H9 (cell line): Measurements from ENCODE around the gene HIRA. TPM values are rescaled to one million over a fixed set of nuclear protein-coding genes. Genes with fewer than 3 reads are reported as not detected.

Source experiments
- DNase-seq: peaks from one replicate; pipeline ENCODE4 v3.0.0-alpha.2; 2017
- H2AFZ ChIP-seq: one replicate; pipeline ENCODE4 v1.6.1; 2013; ENCODE audit warnings: mild to moderate bottlenecking, low read length, control low read depth, moderate library complexity
- H2AK5ac ChIP-seq: 2 replicates; pipeline ENCODE4 v1.6.1; 2013; ENCODE audit warnings: low read length, control low read depth, mixed read lengths; ENCODE audit not compliant: insufficient read length
- H2BK120ac ChIP-seq: one replicate; pipeline ENCODE4 v1.6.1; 2013; ENCODE audit warnings: low read depth, mild to moderate bottlenecking, low read length, control low read depth, inconsistent platforms; ENCODE audit not compliant: poor library complexity, severe bottlenecking
- H2BK12ac ChIP-seq: 2 replicates; pipeline ENCODE4 v1.6.1; 2013; ENCODE audit warnings: low read length, control low read depth, mixed read lengths, low read depth; ENCODE audit not compliant: insufficient read length
- H2BK15ac ChIP-seq: 2 replicates; pipeline ENCODE4 v1.6.1; 2013; ENCODE audit warnings: low read depth, low read length, control low read depth
- H2BK20ac ChIP-seq: one replicate; pipeline ENCODE4 v1.6.1; 2013; ENCODE audit warnings: low read depth, mild to moderate bottlenecking, low read length, control low read depth, inconsistent platforms; ENCODE audit not compliant: poor library complexity, severe bottlenecking
- H2BK5ac ChIP-seq: 2 replicates; pipeline ENCODE4 v1.6.1; 2013; ENCODE audit warnings: low read length, control low read depth, mixed read lengths; ENCODE audit not compliant: insufficient read length
- H3K14ac ChIP-seq: 2 replicates; pipeline ENCODE4 v1.6.1; 2013; ENCODE audit warnings: low read length, control low read depth; ENCODE audit not compliant: insufficient read depth
- H3K18ac ChIP-seq: 2 replicates; pipeline ENCODE4 v1.6.1; 2013; ENCODE audit warnings: low read depth, mild to moderate bottlenecking, mixed read lengths, low read length, control low read depth; ENCODE audit not compliant: insufficient read length
- H3K23ac ChIP-seq: 2 replicates; pipeline ENCODE4 v1.6.1; 2013; ENCODE audit warnings: low read length, control low read depth, mixed read lengths, low read depth; ENCODE audit not compliant: insufficient read length
- H3K23me2 ChIP-seq: 2 replicates; pipeline ENCODE4 v1.6.1; 2013; ENCODE audit warnings: low read depth, mild to moderate bottlenecking, mixed read lengths, low read length, control low read depth; ENCODE audit not compliant: insufficient read length, poor library complexity, severe bottlenecking
- H3K27ac ChIP-seq: 2 replicates; pipeline ENCODE4 v1.5.1; 2013; ENCODE audit warnings: low read length, control low read depth, mixed read lengths, low read depth; ENCODE audit not compliant: insufficient read length
- H3K27me3 ChIP-seq: 2 replicates; pipeline ENCODE4 v1.6.1; 2013; ENCODE audit warnings: low read length, control low read depth, inconsistent platforms; ENCODE audit not compliant: insufficient read depth
- H3K4ac ChIP-seq: 2 replicates; pipeline ENCODE4 v1.6.1; 2013; ENCODE audit warnings: low read depth, mild to moderate bottlenecking, control low read depth, inconsistent platforms, low read length, moderate library complexity
- H3K4me1 ChIP-seq: 2 replicates; pipeline ENCODE4 v1.6.1; 2013; ENCODE audit warnings: low read length, control low read depth, inconsistent platforms; ENCODE audit not compliant: insufficient read depth
- H3K4me2 ChIP-seq: 2 replicates; pipeline ENCODE4 v1.6.1; 2013; ENCODE audit warnings: low read length, control low read depth, mixed read lengths; ENCODE audit not compliant: insufficient read length, insufficient read depth
- H3K56ac ChIP-seq: 2 replicates; pipeline ENCODE4 v1.6.1; 2013; ENCODE audit warnings: low read depth, mild to moderate bottlenecking, mixed read lengths, low read length, control low read depth; ENCODE audit not compliant: insufficient read length
- H3K79me1 ChIP-seq: 2 replicates; pipeline ENCODE4 v1.6.1; 2013; ENCODE audit warnings: low read depth, mild to moderate bottlenecking, moderate library complexity, low read length, control low read depth, inconsistent platforms; ENCODE audit not compliant: insufficient read depth, poor library complexity, severe bottlenecking
- H3K79me2 ChIP-seq: 2 replicates; pipeline ENCODE4 v1.6.1; 2013; ENCODE audit warnings: low read length, control low read depth, inconsistent platforms; ENCODE audit not compliant: insufficient read depth
- H3K9ac ChIP-seq: 2 replicates; pipeline ENCODE4 v1.6.1; 2013; ENCODE audit warnings: low read length, control low read depth, mixed read lengths; ENCODE audit not compliant: insufficient read length; ENCODE audit errors: extremely low read depth
- H3K9me3 ChIP-seq: one replicate; pipeline ENCODE4 v1.6.1; 2013; ENCODE audit warnings: low read depth, low read length, inconsistent platforms; ENCODE audit not compliant: control insufficient read depth
- H3T11ph ChIP-seq: one replicate; pipeline ENCODE4 v1.6.1; 2013; ENCODE audit warnings: mild to moderate bottlenecking, low read length, control low read depth, inconsistent platforms
- H4K20me1 ChIP-seq: one replicate; pipeline ENCODE4 v1.6.1; 2013; ENCODE audit not compliant: control insufficient read depth, insufficient read length, insufficient read depth
- H4K5ac ChIP-seq: 2 replicates; pipeline ENCODE4 v1.6.1; 2013; ENCODE audit warnings: low read depth, mild to moderate bottlenecking, mixed read lengths, low read length, control low read depth; ENCODE audit not compliant: insufficient read length
- H4K8ac ChIP-seq: replicated peaks from 2 replicates; pipeline ENCODE4 v1.6.1; 2013; ENCODE audit warnings: low read length, control low read depth, mixed read lengths, low read depth; ENCODE audit not compliant: insufficient read length
- H4K91ac ChIP-seq: 2 replicates; pipeline ENCODE4 v1.6.1; 2013; ENCODE audit warnings: low read depth, mild to moderate bottlenecking, moderate library complexity, mixed read lengths, low read length, control low read depth; ENCODE audit not compliant: insufficient read length
- H3K27ac Mint-ChIP-seq, 3 experiments: 2 replicates in 2 of 3; 3 replicates in 1 of 3; pipeline ENCODE4 v1.8.0; 2020 to 2021; ENCODE audit warnings: mixed read lengths in 3 of 3, mild to moderate bottlenecking in 1 of 3, moderate library complexity in 1 of 3
- H3K27me3 Mint-ChIP-seq: 2 replicates; pipeline ENCODE4 v1.8.0; 2021; ENCODE audit warnings: low read depth, mild to moderate bottlenecking, moderate library complexity, mixed read lengths
- H3K36me3 Mint-ChIP-seq, 3 experiments: 2 replicates in 2 of 3; 3 replicates in 1 of 3; pipeline ENCODE4 v1.8.0; 2020 to 2021; ENCODE audit warnings: low read depth in 3 of 3, mixed read lengths in 3 of 3; ENCODE audit not compliant: insufficient read depth in 1 of 3
- H3K4me1 Mint-ChIP-seq, 2 experiments: 2 replicates each; pipeline ENCODE4 v1.8.0; 2020; ENCODE audit warnings: mixed read lengths in 2 of 2
- H3K4me3 Mint-ChIP-seq, 2 experiments: 2 replicates in 1 of 2; 3 replicates in 1 of 2; pipeline ENCODE4 v1.8.0; 2020 to 2021; ENCODE audit warnings: mild to moderate bottlenecking in 2 of 2, mixed read lengths in 2 of 2, moderate library complexity in 1 of 2
- H3K9me3 Mint-ChIP-seq, 2 experiments: 2 replicates in 1 of 2; 3 replicates in 1 of 2; pipeline ENCODE4 v1.8.0; 2020; ENCODE audit warnings: mild to moderate bottlenecking in 2 of 2, mixed read lengths in 2 of 2, moderate library complexity in 1 of 2
- WGBS: extraction: QIAGEN DNeasy Blood & Tissue Kit; methylation state at CpG from one replicate; pipeline ENCODE4 v1.1.7; 2013; ENCODE audit warnings: missing lambda C conversion rate, low lambda C conversion rate, mixed read lengths; ENCODE audit not compliant: insufficient read length; ENCODE audit errors: extremely low coverage; 5-methylcytosine and 5-hydroxymethylcytosine counted together
- total RNA-seq: library from RNA; stranded (reverse); gene quantifications from 2 replicates; pipeline ENCODE4 v1.2.1, GENCODE V29; 2021
- TF ChIP-seq, protein P1 (sequence below): fragments of 200-600 bp; sonication (generic); conservative IDR thresholded peaks from 3 replicates; pipeline ENCODE4 v1.8.0; 2021; ENCODE audit warnings: antibody characterized with exemption, mild to moderate bottlenecking

Gene HIRA
- total RNA-seq, 1 experiment from 2014 or later = 51.9 TPM

DNA sequence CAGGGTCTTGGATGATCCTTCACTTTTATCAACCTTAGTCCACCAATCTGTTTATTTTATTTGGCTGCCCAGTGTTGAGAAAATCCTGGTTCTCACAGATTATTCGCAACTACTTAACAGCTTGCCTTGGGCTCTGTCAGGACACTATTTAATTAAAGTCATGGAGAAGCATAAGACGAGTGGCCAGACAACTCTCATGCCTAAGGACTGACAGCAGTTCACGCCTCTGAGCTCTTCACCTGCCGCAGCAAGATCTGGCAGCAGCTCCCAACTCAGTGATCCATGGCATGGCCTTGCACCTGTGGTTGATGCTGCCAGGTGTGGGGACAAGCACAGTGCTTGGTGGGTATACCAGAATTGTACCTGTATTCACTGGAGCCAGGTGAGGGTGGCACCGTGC lies 37.8 kb downstream of the HIRA start:
- H2BK5ac ChIP-seq = no peak overlapping the region
- no peaks in the 10 kb centered on the region for H3K27me3 ChIP-seq
- DNase-seq = no peak
- no peak overlapping the region for H2BK12ac ChIP-seq
- no peak overlapping the region for H4K91ac ChIP-seq
- no peak overlapping the region for H3K4me2 ChIP-seq
- no peaks in the 10 kb centered on the region for H3K27me3 Mint-ChIP-seq
- no peak overlapping the region for H3K18ac ChIP-seq
- H3K9me3 Mint-ChIP-seq = no peaks in the 10 kb centered on the region
- no peak overlapping the region for H3K9ac ChIP-seq
- H4K20me1 ChIP-seq = no peaks in the 10 kb centered on the region
- no peak overlapping the region for H4K8ac ChIP-seq
- no peak overlapping the region for H3K27ac Mint-ChIP-seq
- H4K5ac ChIP-seq = no peak overlapping the region
- H3K23ac ChIP-seq = no peak overlapping the region
- no peak overlapping the region for H3K4me3 Mint-ChIP-seq
- H2AFZ ChIP-seq = no peak overlapping the region
- no peak overlapping the region for H3K27ac ChIP-seq
- no peaks in the 10 kb centered on the region for H3K9me3 ChIP-seq
- H3K4me1 ChIP-seq = no peaks in the 10 kb centered on the region
- H3K4me1 Mint-ChIP-seq = no peaks in the 10 kb centered on the region
- H2BK20ac ChIP-seq = no peak overlapping the region
- no peak overlapping the region for H2AK5ac ChIP-seq
- no peak overlapping the region for H2BK120ac ChIP-seq
- no peak overlapping the region for H3K14ac ChIP-seq
- no peaks in the 10 kb centered on the region for H3K79me1 ChIP-seq
- peaks cover 27 to 84% (median 65%) of the 10 kb centered on the region in 3 experiments for H3K36me3 Mint-ChIP-seq
- H3K4ac ChIP-seq = no peak overlapping the region
- H3T11ph ChIP-seq = no peak overlapping the region
- H2BK15ac ChIP-seq = no peak overlapping the region
- TF ChIP-seq, protein P1, sequence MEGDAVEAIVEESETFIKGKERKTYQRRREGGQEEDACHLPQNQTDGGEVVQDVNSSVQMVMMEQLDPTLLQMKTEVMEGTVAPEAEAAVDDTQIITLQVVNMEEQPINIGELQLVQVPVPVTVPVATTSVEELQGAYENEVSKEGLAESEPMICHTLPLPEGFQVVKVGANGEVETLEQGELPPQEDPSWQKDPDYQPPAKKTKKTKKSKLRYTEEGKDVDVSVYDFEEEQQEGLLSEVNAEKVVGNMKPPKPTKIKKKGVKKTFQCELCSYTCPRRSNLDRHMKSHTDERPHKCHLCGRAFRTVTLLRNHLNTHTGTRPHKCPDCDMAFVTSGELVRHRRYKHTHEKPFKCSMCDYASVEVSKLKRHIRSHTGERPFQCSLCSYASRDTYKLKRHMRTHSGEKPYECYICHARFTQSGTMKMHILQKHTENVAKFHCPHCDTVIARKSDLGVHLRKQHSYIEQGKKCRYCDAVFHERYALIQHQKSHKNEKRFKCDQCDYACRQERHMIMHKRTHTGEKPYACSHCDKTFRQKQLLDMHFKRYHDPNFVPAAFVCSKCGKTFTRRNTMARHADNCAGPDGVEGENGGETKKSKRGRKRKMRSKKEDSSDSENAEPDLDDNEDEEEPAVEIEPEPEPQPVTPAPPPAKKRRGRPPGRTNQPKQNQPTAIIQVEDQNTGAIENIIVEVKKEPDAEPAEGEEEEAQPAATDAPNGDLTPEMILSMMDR = no peak
- H3K23me2 ChIP-seq = no peaks in the 10 kb centered on the region
- H3K79me2 ChIP-seq = peaks cover 2% of the 10 kb centered on the region; the same call in 1 of the 2 replicates
- H3K56ac ChIP-seq = no peak overlapping the region
- WGBS = no CpG with 5 or more reads among the region's 5 CpGs
